HEK293 (cell line): ENCODE data around the gene PHYHD1.

ENCODE experiments used
- ATF2 ChIP-seq: fragments of 450-650 bp; formaldehyde crosslinking; IDR thresholded peaks from 2 replicates; pipeline ENCODE4 v1.5.1; 2016; ENCODE audit warnings: missing biosample characterization, missing genetic modification characterization, low read depth
- REST ChIP-seq: fragments of 450-650 bp; formaldehyde crosslinking; IDR thresholded peaks from 2 replicates; pipeline ENCODE4 v1.5.1; 2016; ENCODE audit warnings: missing biosample characterization, missing genetic modification characterization
- TCF7L2 ChIP-seq: IDR thresholded peaks from 2 replicates; pipeline ENCODE4 v1.6.1; 2011; ENCODE audit warnings: low read depth, mild to moderate bottlenecking, inconsistent platforms, low read length, moderate library complexity, borderline replicate concordance
- ZNF692 ChIP-seq: fragments of 450-650 bp; formaldehyde crosslinking; IDR thresholded peaks from 2 replicates; pipeline ENCODE4 v1.5.1; 2016; ENCODE audit warnings: missing biosample characterization, missing genetic modification characterization

GRCh38 chr9:128886211-128886891 is 34.4 kb upstream of the PHYHD1 start:
- no peak for TF ChIP-seq TCF7L2
- TF ChIP-seq ATF2 (tag by site-specific recombination), result no peak
- TF ChIP-seq REST (tag by site-specific recombination), result no peak
- no peak for TF ChIP-seq ZNF692
